Left lung (tissue), 10 donors: ENCODE measurements around the gene POU2F1. TPM values are rescaled to one million over a fixed set of nuclear protein-coding genes. Genes with fewer than 3 reads are reported as not detected.
"Not testable (repeated sequence)": the region's sequence is repeated elsewhere in the genome, so short reads cannot be mapped to it uniquely, and the experiment has no call there.

Source experiments
- ATAC-seq: fragments of 200-7000 bp; cut with Tn5 transposase; one replicate; pipeline ENCODE4 v1.9.1; 2020; ENCODE audit warnings: moderate library complexity
- DNase-seq, 4 donors: peaks; one replicate each; pipeline ENCODE4 v3.0.0-alpha.2; 2013 to 2020
- H3K27ac ChIP-seq, 2 donors: fragments of 200-600 bp; sonication (generic) in 1 of 2; one replicate each; pipeline versions ENCODE4 v1.5.0 to v1.8.0; 2020 to 2021
- H3K27me3 ChIP-seq, 2 donors: fragments of 200-600 bp; sonication (generic) in 1 of 2; one replicate each; pipeline versions ENCODE4 v1.5.0 to v1.8.0; 2020 to 2021
- H3K36me3 ChIP-seq, 2 donors: fragments of 200-600 bp; sonication (generic) in 1 of 2; one replicate each; pipeline versions ENCODE4 v1.5.0 to v1.8.0; 2020 to 2021
- H3K4me1 ChIP-seq, 2 donors: fragments of 200-600 bp; one replicate each; pipeline ENCODE4 v1.8.0; 2021
- H3K4me3 ChIP-seq, 2 donors: fragments of 200-600 bp; sonication (generic) in 1 of 2; one replicate each; pipeline versions ENCODE4 v1.5.0 to v1.8.0; 2020 to 2021; ENCODE audit warnings: mild to moderate bottlenecking in 1 of 2
- H3K9me3 ChIP-seq, 2 donors: fragments of 200-600 bp; sonication (generic) in 1 of 2; one replicate each; pipeline versions ENCODE4 v1.5.0 to v1.8.0; 2020 to 2021
- CTCF ChIP-seq, 2 donors: fragments of 200-600 bp; sonication (generic) in 1 of 2; IDR thresholded peaks; one replicate each; pipeline versions ENCODE4 v1.5.0 to v1.8.0; 2021; ENCODE audit warnings: antibody characterized with exemption in 2 of 2
- intact Hi-C, 2 donors: fragments of 100-400 bp; cut with DNase I; formaldehyde crosslinking; loops; one replicate each; pipeline versions ENCODE4 v1.11.2 to v1.14.2; 2022
- polyA plus RNA-seq, 6 donors: library from polyadenylated mRNA; unstranded; fragments of 120-200 nt; gene quantifications; one replicate each; pipeline ENCODE4 v1.2.1, GENCODE V29; 2013; ENCODE audit not compliant: insufficient read length in 6 of 6
- total RNA-seq, 2 donors: library from RNA; stranded (reverse); fragmentation: NEBNext Ultra II Directional; extraction: Animal tissue kit (Norgen Biotek cat#: 25700); gene quantifications; one replicate each; pipeline ENCODE4 v1.2.1, GENCODE V29; 2021
- donor health status: DM: no; HTN: yes; CAD: no.
- donor health status: DM: no; HTN: no; CAD: no.

Gene POU2F1
- total and polyA plus RNA-seq, 8 donors: 12.3 to 16.3 (median 15.2) TPM

GRCh38 chr1:167238713-167239112 lies 18.0 kb downstream of the POU2F1 start:
- ATAC-seq: no peak
- Histone ChIP-seq H3K36me3 (no peaks in the 10 kb centered on the region), H3K4me1 (peaks cover 0 to 21% of the 10 kb centered on the region in 2 donors), H3K27me3 (no peaks in the 10 kb centered on the region), H3K27ac (no peak overlapping the region), H3K4me3 (no peak overlapping the region), H3K9me3 (no peaks in the 10 kb centered on the region)
- no peak for DNase-seq
- intact Hi-C loops: no loop called here
- TF ChIP-seq CTCF (IDR thresholded peaks at IDR 0.05): no peak

GRCh38 chr1:167239257-167239656 lies 18.6 kb downstream of the POU2F1 start:
- Histone ChIP-seq H3K4me1 (peaks cover 0 to 17% of the 10 kb centered on the region in 2 donors), H3K4me3 (no peak overlapping the region), H3K27me3 (no peaks in the 10 kb centered on the region), H3K36me3 (no peaks in the 10 kb centered on the region), H3K27ac (no peak overlapping the region), H3K9me3 (no peaks in the 10 kb centered on the region)
- ATAC-seq (no peak), DNase-seq (no peak)
- TF ChIP-seq CTCF (IDR thresholded peaks at IDR 0.05): no peak
- intact Hi-C loops: no loop called here

DNA sequence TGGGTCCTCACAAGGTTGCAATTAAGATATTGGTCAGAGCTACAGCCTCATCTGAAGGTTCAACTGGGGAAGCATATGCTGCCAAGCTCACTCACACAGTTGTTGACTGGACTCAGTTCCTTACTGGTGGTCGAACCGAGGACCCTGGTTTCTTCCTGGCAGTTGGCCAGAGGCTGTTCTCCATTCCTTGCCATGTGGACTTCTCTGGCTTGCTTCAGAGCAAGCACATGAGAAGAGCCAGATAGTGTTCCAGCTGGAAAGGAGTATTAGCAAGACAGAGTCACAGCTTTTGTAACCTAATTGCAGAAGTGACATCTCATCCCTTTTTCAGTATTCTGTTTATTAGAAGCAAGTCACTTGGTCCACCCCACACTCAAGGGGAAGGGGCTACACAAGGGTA lies 23.6 kb downstream of the POU2F1 start:
- Histone ChIP-seq H3K36me3 (no peaks in the 10 kb centered on the region), H3K4me3 (no peak overlapping the region), H3K9me3 (no peaks in the 10 kb centered on the region), H3K27me3 (no peaks in the 10 kb centered on the region), H3K4me1 (no peaks in the 10 kb centered on the region), H3K27ac (no peak overlapping the region)
- ATAC-seq (no peak), DNase-seq (no peak)
- TF ChIP-seq CTCF (IDR thresholded peaks at IDR 0.05): no peak
- intact Hi-C loops: no loop called here

DNA sequence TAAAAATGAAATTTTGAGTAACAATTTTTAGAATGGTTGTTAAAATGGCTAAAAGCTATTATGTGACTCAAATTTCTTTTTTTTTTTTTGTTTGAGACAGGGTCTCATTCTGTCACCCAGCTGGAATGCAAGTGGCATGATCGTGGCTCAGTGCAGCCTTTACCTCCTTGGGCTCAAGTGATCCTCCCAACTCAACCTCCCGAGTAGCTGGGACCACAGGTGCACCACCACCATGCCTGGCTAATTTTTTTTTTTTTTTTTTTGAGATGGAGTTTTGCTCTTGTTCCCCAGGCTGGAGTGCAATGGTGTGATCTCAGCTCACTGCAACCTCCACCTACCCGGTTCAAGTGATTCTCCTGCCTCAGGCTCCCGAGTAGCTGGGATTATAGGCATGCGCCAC lies 24.5 kb downstream of the POU2F1 start:
- H3K9me3 ChIP-seq, H3K36me3 ChIP-seq, H3K27me3 ChIP-seq, DNase-seq, H3K4me3 ChIP-seq, ATAC-seq, intact Hi-C loops, H3K4me1 ChIP-seq, H3K27ac ChIP-seq: not testable (repeated sequence)

DNA sequence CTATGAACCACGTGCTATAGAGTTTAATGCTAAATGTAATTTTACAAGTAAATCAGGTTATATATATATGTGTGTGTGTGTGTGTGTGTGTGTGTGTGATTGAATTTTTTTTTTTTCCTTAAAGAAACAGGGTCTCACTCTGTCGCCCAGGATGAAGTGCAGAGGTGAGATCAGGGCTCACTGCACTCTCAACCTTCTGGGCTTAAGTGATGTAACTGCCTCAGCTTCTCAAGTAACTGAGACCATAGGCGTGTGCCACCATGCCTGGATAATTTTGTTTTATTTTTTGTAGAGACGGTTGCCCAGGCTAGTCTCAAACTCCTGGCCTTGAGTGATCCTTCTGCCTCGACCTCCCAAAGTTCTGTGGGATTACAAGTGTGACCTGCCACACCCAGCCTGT lies 26.3 kb downstream of the POU2F1 start:
- Histone ChIP-seq H3K27ac (no peak overlapping the region), H3K4me3 (no peak overlapping the region), H3K27me3 (no peaks in the 10 kb centered on the region), H3K9me3 (no peaks in the 10 kb centered on the region), H3K36me3 (no peaks in the 10 kb centered on the region), H3K4me1 (no peaks in the 10 kb centered on the region)
- intact Hi-C loops: no loop called here
- no peak for TF ChIP-seq CTCF (IDR thresholded peaks at IDR 0.05)
- no peak for ATAC-seq
- DNase-seq: no peak

GRCh38 chr1:167247754-167248153 lies 27.1 kb downstream of the POU2F1 start:
- ATAC-seq (no peak), DNase-seq (no peak)
- H3K36me3 ChIP-seq: no peaks in the 10 kb centered on the region
- H3K27me3 ChIP-seq: no peaks in the 10 kb centered on the region
- H3K4me3 ChIP-seq: no peak overlapping the region
- no peak overlapping the region for H3K27ac ChIP-seq
- no peaks in the 10 kb centered on the region for H3K4me1 ChIP-seq
- TF ChIP-seq CTCF (IDR thresholded peaks at IDR 0.05): no peak
- intact Hi-C loops: no loop called here
- H3K9me3 ChIP-seq: no peaks in the 10 kb centered on the region
